HG02943 (cell line): Measurements from ENCODE around the gene CHURC1.
"Not testable (repeated sequence)": the region's sequence is repeated elsewhere in the genome, so short reads cannot be mapped to it uniquely, and the experiment has no call there.

Experiments
- ATAC-seq: cut with Tn5 transposase; IDR thresholded peaks from one replicate; pipeline ENCODE4 v1.9.1; 2021; ENCODE audit warnings: mild to moderate bottlenecking, low read depth, moderate library complexity; ENCODE audit not compliant: unreplicated experiment

Gene CHURC1

GRCh38 chr14:64906022-64906421, 8.2 kb upstream of the CHURC1 start:
- ATAC-seq = no peak

DNA sequence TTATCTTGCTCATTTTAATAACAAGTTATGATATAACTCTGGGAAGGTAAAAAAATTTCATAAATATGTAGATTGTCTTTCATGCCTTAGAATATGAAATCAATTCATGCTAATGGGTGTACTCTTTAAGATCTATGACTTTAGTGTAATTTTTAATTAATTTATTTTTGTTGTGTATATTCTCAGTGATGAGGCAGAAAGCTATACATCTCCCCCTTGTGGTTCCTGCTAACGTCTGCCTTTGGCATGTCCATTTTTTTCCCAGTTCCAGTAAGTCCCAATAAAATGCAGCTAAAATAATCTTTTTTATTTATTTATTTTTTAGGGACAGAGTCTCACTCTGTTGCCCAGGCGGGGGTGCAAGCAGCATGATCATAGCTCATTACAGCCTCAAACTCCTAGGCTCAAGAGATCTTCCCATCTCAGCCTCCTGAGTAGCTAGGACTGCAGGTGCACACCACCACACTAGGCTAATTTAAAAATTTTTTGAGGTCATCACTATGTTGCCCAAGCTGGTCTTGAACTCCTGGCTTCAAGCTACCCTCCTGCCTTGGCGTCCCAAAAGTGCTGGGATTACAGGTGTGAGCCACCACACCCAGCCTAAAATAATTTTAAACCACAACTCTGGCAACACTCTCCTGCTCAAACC, 3.3 kb upstream of the CHURC1 start:
- no peak for ATAC-seq

GRCh38 chr14:64912261-64912660, 2.0 kb upstream of the CHURC1 start:
- ATAC-seq = no peak

DNA sequence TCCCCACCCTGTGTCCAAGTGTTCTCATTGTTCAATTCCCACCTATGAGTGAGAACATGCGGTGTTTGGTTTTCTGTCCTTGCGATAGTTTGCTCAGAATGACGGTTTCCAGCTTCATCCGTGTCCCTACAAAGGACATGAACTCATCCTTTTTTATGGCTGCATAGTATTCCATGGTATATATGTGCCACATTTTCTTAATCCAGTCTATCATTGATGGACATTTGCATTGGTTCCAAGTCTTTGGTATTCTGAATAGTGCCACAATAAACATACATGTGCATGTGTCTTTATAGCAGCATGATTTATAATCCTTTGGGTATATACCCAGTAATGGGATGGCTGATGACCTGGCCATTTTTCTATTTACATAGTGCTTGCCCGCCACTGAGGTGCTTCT, 778 bp upstream of the CHURC1 start:
- ATAC-seq = not testable (repeated sequence)

DNA sequence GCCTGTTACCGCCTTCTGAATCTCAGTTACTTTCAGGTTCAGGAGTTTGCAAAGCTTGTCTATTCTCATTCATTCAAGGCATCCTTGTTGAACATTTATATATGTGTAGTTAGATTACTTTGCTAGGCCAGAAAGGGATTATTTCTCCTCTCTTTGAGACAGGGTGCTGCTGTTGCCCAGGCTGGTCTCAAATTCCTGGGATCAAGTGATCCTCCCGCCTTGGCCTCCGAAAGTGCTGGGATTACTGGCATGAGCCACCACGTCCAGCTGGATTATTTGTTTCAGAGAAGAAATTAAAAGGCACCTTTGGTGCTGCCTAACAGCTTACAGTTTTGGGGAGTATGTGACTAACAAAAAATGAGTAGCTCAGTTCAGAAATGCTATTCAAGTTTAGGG, 772 bp downstream of the CHURC1 start:
- no peak for ATAC-seq

DNA sequence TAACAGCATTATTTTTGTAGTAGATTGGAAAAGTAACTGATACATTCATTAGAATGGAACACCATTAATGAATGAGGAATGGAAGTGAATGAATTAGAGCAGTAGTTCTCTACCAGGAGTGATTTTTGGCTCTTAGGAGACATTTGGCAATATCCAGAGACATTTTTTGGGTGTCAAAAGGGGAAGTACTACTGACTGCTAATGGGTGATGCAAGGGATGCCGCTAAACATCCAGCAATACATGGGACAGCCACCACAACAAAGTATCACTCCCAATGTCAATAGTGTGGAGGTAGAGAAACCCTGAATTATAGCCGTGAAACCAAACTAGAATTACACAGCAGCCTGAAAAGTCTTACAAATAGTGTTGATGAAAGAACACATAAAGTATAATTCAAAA, 1.5 kb downstream of the CHURC1 start:
- ATAC-seq = no peak

GRCh38 chr14:64918216-64918615, 4.0 kb downstream of the CHURC1 start:
- no peak for ATAC-seq

- ATAC-seq = no peak
Observed at GRCh38 chr14:64919215-64919614, 5.0 kb downstream of the CHURC1 start.

- ATAC-seq = no peak
Observed at GRCh38 chr14:64919618-64920017, 5.4 kb downstream of the CHURC1 start.

DNA sequence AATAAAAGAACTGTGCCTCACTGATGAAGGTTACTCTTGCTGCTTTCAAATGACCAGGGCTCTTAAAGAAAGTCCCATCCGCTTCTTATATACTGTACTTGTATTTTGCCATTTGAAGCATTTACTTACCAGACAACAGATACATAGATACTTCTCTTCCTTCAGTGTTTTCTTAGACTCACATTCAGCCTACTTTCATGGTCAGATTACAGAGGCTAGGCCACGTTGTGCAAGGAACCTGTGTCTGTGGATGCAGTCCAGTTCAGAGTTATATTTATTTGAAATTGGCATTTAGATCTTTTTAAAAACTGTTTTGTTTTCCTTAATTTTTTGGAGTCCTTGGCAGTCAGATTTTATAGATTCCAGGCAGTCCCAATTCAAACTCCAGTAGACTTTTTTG, 6.2 kb downstream of the CHURC1 start:
- no peak for ATAC-seq

- ATAC-seq = no peak
Observed at GRCh38 chr14:64923015-64923414, 8.8 kb downstream of the CHURC1 start.

GRCh38 chr14:64926398-64926995, 12.2 kb downstream of the CHURC1 start:
- no peak for ATAC-seq

DNA sequence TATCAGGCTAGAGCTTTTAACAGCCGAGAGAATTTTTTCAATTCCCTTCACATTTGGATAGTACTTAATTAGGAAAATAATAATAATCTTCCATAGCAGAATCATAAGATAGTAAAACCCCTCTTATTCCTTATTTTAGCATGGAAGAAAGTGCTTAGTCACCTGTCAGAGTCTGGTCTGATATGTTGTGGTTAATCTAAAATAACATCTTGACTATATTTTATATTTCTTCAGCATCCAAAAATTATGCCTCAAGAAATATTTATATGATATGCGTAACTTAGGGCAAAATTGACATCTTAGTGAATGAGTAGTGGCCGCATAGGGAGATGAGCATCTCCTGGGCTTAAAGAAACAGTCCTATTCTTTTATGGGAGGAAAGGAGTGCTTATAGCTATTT, 12.8 kb downstream of the CHURC1 start:
- ATAC-seq = no peak

GRCh38 chr14:64928239-64929013, 14.2 kb downstream of the CHURC1 start:
- ATAC-seq = no peak

DNA sequence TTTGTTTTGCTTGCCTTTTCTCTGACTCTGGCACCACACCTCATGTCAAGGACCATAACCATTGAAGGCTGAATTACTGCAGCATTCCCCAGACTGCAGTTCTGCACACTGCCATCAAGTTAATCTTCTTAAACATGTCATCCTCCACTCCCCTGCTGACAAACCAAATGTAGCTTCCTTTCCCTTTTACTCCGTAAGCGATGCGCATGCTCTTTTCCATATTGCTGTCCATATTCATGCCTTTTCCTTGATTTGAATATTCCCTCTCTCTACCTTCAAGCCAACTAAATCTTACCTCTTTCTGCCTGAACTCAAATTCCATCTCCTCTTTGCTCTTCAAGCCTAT, 14.7 kb downstream of the CHURC1 start:
- no peak for ATAC-seq

DNA sequence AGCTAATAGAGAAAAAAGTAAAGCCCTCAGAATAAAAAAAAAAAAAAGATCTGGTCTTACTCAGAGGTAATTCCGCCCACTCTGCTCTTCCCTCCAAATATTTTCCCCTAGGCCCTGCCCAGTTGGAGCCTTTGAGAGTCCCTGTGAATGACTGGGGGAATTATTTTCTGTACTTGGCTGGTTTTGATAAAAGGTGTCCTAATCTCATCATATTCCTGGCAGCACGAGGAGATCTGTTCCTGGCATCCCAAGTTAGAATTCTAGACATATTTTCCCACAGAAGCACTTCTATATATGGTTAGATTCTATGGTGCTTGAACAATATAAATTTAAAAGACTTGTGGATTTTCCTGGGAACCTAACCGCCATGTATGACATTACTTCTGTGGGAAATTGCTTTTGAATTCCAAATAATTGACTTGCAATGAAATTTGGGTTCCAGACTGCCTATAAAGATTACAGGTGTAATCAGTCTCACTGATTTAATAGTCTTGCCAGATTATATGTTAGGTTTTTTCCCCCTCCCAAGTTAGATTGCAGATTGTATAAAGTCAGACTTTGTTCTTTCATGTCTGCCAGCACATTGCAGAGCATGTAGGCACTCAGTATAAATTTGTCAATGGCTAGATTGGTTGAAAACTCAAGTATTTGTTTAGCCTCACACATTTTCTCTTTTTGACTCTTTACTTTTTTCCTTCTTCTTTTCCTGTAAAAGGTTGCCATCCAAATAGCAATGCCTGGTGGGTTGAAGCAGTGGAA, 16.0 kb downstream of the CHURC1 start:
- no peak for ATAC-seq

DNA sequence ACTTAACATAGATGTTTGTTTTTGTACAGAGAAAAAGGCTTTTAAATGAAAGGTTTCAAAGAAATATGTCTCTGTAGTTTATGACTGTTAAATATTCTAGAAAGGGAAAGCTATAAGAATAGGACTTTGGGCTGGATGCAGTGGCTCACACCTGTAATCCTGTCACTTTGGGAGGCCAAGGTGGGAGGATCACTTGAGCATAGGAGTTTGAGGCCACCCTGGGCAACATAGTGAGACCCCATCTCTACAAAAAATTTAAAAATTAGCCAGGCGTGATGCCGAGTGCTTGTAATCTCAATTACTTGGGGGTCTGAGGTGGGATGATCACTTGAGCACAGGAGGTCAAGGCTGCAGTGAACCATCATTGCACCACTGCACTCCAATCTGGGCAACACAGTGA, 16.9 kb downstream of the CHURC1 start:
- ATAC-seq = no peak

DNA sequence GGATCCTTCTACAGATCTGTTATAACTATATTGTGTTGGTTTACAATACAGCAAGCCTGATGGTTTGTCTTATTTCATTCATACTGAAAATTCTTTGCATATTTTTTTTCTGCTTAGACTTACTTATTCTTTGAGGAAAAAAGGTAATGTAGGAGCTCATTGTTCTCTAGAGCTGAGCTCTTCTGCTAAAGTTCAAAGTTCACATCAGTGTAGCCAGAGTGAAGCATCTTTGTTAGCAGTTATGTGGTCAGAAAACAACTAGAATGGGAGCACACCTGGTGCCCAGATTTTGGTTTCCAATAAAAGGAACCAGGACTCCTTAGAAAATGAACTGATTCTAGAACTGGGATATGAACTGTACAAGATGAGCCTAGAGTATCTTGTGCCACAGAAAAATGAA, 18.0 kb downstream of the CHURC1 start:
- no peak for ATAC-seq

DNA sequence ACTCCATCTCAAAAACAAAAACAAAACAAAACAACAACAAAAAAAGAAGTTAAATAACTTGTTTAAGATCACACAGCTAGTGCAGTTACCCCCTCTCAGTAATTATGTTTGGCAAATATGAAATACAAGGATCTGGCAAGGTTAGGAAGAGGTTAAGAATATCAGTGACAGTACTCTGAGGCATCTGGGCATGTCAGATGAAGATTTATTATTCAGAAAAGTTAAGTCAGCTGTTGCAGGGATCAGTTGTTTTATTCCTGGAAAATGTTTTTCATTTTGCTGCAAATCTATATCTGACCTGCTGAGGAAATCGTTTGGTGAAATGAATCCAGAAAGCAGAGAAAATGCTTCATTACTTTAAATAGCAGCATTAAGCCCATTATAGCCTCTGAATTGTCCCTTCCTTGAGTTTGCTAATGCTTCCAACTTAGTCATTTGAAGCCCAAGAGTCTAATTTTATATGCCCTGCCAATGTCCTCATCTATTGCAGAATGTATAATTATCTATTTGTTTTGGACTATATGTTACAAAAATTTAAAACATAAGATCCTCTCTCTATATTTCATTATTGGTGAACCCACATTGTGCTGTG, 20.2 kb downstream of the CHURC1 start:
- ATAC-seq = no peak

DNA sequence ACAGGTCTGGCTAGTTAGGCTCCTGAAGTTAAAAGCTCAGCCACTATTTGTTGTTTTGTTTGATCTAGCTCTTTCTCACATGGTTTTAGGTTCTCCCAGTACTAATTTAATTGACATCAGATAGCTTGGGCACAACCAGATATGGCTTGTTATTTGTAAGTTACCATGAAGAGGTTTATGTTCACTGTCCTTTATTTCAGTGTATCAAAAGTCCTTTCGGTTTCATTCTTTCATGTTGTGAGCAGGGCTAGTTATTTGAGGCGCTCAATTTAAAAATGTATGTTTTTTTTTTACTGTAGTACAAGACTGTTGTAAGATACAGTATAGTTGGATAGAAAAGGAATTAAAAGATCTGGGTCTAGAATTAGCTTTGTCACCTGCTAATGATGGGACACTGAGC, 21.3 kb downstream of the CHURC1 start:
- no peak for ATAC-seq
